HFFc6 (cell line): ENCODE results near the gene NCKAP5. TPM values are rescaled to one million over a fixed set of nuclear protein-coding genes. Genes with fewer than 3 reads are reported as not detected.

Experiments used
- DNase-seq: peaks from one replicate; pipeline ENCODE4 v3.0.0-alpha.2; 2018
- H3K27ac Mint-ChIP-seq: 2 replicates; pipeline ENCODE4 v1.8.0; 2020; ENCODE audit warnings: mild to moderate bottlenecking, mixed read lengths
- H3K27me3 Mint-ChIP-seq: 2 replicates; pipeline ENCODE4 v1.8.0; 2021; ENCODE audit warnings: mild to moderate bottlenecking, moderate library complexity, mixed read lengths; ENCODE audit not compliant: insufficient read depth
- H3K36me3 Mint-ChIP-seq: 2 replicates; pipeline ENCODE4 v1.8.0; 2021; ENCODE audit warnings: low read depth, mixed read lengths
- H3K4me1 Mint-ChIP-seq: 2 replicates; pipeline ENCODE4 v1.8.0; 2020; ENCODE audit warnings: low read depth, mixed read lengths
- H3K4me3 Mint-ChIP-seq: 2 replicates; pipeline ENCODE4 v1.8.0; 2020; ENCODE audit warnings: mild to moderate bottlenecking, moderate library complexity, mixed read lengths
- H3K9me3 Mint-ChIP-seq: 2 replicates; pipeline ENCODE4 v1.8.0; 2020; ENCODE audit warnings: mild to moderate bottlenecking, mixed read lengths
- total RNA-seq, 6 experiments: library from RNA; stranded (reverse); fragmentation: NEBNext Ultra II Directional; extraction: Animal tissue kit (Norgen Biotek cat#: 25700); gene quantifications; 2 replicates in 1 of 6; 3 replicates in 5 of 6; pipeline ENCODE4 v1.2.3, GENCODE V29; 2021
- TF ChIP-seq, protein P1 (sequence below): fragments of 200-600 bp; sonication (generic); IDR thresholded peaks from 2 replicates; pipeline ENCODE4 v1.5.0; 2021; ENCODE audit warnings: antibody characterized with exemption, mild to moderate bottlenecking

NCKAP5 gene
- total RNA-seq, 6 experiments from 2014 or later = 0.31 to 4.0 (median 3.1) TPM

DNA sequence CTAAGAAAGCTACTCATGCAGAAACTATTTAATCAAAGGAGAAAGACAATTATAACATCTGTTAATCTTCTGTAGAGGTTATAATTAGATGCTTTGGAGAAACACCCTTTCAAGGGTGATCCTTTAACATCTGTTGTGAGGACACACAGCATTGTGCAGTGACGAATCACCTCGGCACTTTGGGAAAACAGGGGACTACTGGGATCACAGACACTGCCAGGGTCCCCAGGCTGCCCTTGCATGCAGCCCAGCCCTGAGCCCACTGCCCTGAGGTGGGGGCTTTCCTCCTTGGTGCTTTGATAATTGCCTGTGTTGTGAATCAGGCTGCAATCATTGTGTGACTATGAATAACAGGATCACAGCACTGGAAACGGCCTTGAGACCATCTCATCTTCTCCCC lies 10.6 kb downstream of the NCKAP5 start:
- Mint-ChIP-seq H3K4me1 (peaks cover 25% of the 10 kb centered on the region), H3K27ac (no peak overlapping the region), H3K36me3 (no peaks in the 10 kb centered on the region), H3K9me3 (no peaks in the 10 kb centered on the region), H3K27me3 (no peaks in the 10 kb centered on the region), H3K4me3 (no peak overlapping the region)
- TF ChIP-seq, protein P1, sequence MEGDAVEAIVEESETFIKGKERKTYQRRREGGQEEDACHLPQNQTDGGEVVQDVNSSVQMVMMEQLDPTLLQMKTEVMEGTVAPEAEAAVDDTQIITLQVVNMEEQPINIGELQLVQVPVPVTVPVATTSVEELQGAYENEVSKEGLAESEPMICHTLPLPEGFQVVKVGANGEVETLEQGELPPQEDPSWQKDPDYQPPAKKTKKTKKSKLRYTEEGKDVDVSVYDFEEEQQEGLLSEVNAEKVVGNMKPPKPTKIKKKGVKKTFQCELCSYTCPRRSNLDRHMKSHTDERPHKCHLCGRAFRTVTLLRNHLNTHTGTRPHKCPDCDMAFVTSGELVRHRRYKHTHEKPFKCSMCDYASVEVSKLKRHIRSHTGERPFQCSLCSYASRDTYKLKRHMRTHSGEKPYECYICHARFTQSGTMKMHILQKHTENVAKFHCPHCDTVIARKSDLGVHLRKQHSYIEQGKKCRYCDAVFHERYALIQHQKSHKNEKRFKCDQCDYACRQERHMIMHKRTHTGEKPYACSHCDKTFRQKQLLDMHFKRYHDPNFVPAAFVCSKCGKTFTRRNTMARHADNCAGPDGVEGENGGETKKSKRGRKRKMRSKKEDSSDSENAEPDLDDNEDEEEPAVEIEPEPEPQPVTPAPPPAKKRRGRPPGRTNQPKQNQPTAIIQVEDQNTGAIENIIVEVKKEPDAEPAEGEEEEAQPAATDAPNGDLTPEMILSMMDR = no peak
- no peak for DNase-seq

DNA sequence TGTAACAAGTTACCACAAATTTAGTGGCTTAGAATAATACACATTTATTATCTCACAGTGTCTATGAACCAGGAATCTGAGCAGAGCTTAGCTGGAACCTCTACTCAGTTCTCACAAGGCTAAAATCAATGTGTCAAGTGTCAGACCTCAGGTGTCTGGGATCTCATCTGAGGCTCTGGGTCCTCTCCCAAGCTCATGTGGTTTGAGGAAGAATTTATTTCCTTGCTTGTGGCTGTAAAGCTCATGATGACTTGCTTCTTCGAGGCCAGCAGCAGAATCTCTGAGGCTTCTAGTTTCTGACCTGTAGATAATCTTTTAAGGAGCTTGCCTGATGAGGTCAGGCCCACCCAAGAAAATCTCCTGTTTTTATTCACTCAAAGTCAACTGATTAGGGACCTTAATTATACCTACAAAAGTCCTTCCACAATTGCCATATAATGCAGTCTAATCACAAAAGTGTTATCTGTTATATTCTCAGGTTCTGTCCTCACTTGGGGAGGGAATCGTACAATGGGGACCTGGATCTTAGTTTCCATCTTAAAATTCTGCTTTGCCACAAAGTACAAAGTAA lies 14.3 kb downstream of the NCKAP5 start:
- H3K27me3 Mint-ChIP-seq = no peaks in the 10 kb centered on the region
- TF ChIP-seq, protein P1 = no peak

DNA sequence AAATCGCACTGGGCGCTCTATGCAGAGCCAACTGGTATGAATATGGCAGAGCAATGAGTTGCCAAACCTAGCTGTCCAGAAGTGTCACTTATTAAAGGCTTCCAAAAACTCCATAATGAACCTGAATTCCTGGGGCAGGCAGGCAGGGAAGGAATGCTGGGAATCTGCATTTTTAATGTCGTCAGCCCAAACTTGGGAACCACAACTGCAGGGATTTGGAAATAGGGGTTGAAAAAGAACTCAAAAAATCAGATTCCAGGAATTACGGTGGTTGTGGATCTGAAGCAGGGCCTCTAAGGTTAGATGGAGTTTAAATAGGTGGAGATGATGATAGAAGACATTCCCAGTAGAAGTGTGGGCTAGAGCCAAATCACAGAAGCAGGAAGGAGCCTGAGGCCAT lies 15.0 kb downstream of the NCKAP5 start:
- DNase-seq = no peak
- H3K4me3 Mint-ChIP-seq = no peak overlapping the region
- H3K36me3 Mint-ChIP-seq = no peaks in the 10 kb centered on the region
- H3K27ac Mint-ChIP-seq = no peak overlapping the region
- peaks cover 19% of the 10 kb centered on the region for H3K4me1 Mint-ChIP-seq
- TF ChIP-seq, protein P1 = no peak
- H3K27me3 Mint-ChIP-seq = peaks cover 2% of the 10 kb centered on the region; the same call in 1 of the 2 replicates
- H3K9me3 Mint-ChIP-seq = no peaks in the 10 kb centered on the region

More for the DNA sequence above, 14.3 kb downstream of the NCKAP5 start:
- Mint-ChIP-seq H3K36me3 (no peaks in the 10 kb centered on the region), H3K27ac (no peak overlapping the region), H3K4me1 (peaks cover 19% of the 10 kb centered on the region), H3K9me3 (no peaks in the 10 kb centered on the region), H3K4me3 (no peak overlapping the region)
- DNase-seq = no peak

DNA sequence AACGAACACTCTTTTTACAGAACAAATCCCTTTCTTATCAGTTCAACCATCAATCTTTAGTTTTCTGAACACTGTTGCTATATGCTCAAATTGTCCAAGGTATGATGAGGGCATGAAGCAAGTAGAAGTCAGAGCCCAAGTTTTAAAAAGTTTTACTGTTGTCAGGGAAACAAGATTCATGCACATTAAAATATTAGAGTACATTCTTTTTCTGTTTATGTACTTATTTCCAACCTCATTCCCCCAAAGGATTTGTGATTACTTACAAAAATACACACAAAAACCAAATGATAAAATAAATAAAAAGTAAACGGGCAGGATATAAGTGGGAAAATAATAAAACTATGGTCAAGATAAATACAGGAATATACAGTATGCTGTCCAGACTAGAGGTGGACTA lies 15.4 kb downstream of the NCKAP5 start:
- Mint-ChIP-seq H3K27me3 (peaks cover 2% of the 10 kb centered on the region; the same call in 1 of the 2 replicates), H3K4me3 (no peak overlapping the region), H3K9me3 (no peaks in the 10 kb centered on the region), H3K4me1 (peaks cover 15% of the 10 kb centered on the region), H3K36me3 (no peaks in the 10 kb centered on the region), H3K27ac (no peak overlapping the region)
- DNase-seq = no peak
- TF ChIP-seq, protein P1 = no peak

DNA sequence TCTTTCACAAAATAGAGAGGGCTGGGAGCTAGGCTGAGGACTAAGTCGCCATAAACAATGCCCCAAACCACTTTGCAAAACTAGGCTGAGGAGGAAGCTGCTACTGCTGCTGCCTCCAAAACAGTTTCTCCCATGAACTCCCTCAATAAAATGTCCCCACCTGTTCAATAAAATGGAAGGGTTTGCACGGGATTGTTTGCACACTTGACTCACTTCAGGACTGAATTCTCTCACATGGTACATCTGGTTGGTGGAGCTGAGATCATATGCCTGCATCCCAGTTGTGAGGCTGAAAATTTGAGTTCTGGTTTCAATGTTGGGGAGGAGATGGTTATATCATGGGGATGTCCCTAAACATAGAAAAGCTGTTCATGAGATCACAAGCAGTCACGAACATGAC lies 26.5 kb downstream of the NCKAP5 start:
- H3K4me3 Mint-ChIP-seq = no peak overlapping the region
- no peaks in the 10 kb centered on the region for H3K36me3 Mint-ChIP-seq
- no peak overlapping the region for H3K27ac Mint-ChIP-seq
- TF ChIP-seq, protein P1 = no peak
- H3K27me3 Mint-ChIP-seq = no peaks in the 10 kb centered on the region; the same call in 1 of the 2 replicates
- H3K9me3 Mint-ChIP-seq = no peaks in the 10 kb centered on the region
- DNase-seq = no peak
- H3K4me1 Mint-ChIP-seq = no peaks in the 10 kb centered on the region
